ENCODE data around the gene OR2T3.
A peak's percentile ranks its signal among the peaks of the same experiment; 100 is the strongest.
"Not testable (repeated sequence)": the region's sequence is repeated elsewhere in the genome, so short reads cannot be mapped to it uniquely, and the experiment has no call there.

OR2T3 gene, protein sequence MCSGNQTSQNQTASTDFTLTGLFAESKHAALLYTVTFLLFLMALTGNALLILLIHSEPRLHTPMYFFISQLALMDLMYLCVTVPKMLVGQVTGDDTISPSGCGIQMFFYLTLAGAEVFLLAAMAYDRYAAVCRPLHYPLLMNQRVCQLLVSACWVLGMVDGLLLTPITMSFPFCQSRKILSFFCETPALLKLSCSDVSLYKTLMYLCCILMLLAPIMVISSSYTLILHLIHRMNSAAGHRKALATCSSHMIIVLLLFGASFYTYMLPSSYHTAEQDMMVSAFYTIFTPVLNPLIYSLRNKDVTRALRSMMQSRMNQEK

DNA sequence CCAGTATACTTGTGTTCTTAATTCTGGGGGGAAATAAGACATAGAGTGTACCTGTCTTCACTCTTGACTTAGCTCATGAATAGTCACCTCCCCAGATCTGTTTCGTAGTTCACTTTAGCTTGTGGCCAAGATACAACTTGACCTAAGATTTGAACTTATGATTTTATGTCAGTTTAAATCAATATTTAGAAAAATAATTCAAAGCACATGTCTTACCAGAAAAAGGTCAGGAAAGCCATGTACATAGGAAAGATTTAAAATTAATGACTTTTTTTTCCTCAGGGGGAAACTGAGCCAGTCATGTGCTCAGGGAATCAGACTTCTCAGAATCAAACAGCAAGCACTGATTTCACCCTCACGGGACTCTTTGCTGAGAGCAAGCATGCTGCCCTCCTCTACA, at the start of gene OR2T3:
OR2T3 (plus strand) TSS at position 301 of the 400 bp plus-strand sequence; CDS start at position 301, 0 bp downstream.
- not testable (repeated sequence) for DNase-seq (ENCODE audit: low spot score)

DNA sequence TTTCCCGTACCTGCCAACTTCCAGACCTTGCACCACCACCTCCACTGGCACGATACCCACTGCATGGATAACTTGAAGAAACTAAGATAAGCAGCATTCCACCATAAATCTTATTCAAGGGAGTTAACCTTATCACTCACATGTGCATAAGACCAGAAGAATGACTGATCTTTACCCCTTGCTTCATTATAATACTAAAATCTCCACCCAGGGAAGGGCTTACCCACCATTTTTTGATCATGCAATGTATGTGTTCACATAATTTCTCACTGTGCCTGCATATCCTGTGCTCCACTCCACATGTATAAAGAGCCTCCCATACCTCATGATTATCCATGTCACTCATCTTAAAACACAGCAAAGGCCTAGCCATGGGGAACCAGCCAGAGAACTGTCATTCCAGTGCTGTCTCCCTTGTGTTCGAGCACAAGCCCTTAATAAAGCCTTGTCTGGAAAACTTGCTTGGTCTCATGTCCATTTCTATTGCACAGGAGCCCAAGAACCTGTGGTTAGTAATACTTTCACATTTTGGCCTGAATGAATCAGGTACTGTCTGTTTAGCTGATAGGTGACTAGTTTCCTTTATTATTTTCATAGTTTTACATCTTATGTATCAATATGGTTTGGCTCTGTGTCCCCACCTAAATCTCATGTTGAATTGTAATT, 45.5 kb upstream of the OR2T3 start:
- not testable (repeated sequence) for DNase-seq (ENCODE audit: low spot score)

- not testable (repeated sequence) for DNase-seq (ENCODE audit: low spot score)
These were observed 45.0 kb upstream of the OR2T3 start for GRCh38 chr1:248428192-248428533.

DNA sequence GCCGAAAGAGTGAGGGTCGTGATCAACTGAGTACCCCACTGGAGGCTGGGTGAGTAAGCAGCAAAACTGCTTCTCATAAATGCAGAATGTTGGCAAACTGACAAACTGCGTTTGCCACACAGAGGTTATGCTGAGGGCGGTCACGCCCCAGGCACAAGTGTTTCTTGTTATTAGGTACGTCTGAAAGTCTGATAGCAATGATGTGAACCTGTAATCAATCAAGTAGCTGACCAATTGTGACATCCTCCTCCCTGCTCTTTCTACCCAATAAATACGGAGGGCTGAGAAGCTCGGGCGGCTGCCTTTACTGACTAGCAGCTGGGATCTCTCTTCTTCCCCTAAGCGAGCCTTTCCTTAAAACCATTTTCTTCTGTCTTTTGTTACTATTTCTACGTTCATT, 41.5 kb upstream of the OR2T3 start:
- DNase-seq (ENCODE audit: low spot score), result not testable (repeated sequence)

DNA sequence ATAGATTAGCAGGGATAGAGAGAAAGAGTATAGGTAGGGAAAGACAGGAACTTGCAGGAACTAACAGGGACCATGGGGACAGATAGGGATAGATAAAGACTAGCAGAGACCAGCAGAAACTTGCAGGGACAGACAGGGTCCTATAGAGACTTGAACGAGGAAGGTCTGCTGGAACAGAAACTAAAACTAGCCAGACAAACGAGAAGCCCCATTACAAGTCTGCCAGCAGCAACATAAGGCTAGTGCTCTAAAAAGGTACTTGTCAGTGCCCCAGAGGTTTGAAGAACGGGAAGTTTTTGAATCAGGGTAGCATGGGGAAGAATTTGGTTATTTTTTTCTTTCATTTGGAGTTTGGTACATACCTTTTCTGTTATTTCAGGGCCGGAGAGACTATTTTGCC, 41.0 kb upstream of the OR2T3 start:
- peak; percentile 8 for DNase-seq (ENCODE audit: low spot score)

GRCh38 chr1:248433811-248434415, 39.2 kb upstream of the OR2T3 start:
- DNase-seq (ENCODE audit: low spot score), result not testable (repeated sequence)

DNA sequence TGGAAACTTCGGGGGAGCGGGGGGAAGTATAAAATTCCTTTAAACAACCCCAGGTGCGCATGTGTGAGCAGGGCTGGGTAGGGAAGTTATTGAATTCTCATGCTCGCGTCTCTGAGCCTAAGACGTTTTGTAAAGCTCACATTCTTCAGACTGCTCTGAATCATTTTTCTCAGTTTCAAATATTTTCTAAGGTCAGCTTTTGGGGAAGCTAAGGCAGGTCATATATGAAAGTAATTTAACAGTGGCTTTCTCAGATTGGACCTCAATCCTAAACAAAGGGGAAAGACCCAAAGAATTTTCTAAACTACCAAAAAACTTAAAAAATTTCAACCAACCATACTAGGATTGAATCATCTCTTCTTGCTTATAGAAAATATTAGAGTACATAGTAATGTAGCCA, 38.2 kb upstream of the OR2T3 start:
- DNase-seq (ENCODE audit: low spot score), result not testable (repeated sequence)

GRCh38 chr1:248436303-248436702, 36.8 kb upstream of the OR2T3 start:
- not testable (repeated sequence) for DNase-seq (ENCODE audit: low spot score)

DNA sequence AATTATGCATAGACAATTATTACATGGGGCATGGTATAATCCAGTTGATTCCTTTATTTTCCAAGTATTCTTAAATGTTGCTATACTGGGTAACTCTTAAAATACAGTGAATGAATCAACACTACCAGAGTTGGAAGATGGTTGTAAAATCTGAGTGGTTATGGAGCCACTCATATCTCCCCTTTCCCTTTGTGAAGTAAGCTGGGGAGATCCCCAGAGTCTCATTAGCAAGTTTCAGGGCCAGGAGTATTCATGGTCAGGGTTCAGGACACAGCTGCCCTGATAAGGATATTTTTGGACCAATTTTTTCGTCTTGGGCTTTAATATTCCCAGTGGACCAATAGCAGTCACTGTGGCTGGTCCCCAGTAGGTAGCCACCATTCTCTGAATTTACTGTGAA, 34.5 kb upstream of the OR2T3 start:
- DNase-seq (ENCODE audit: low spot score), result not testable (repeated sequence)

GRCh38 chr1:248439283-248439682, 33.9 kb upstream of the OR2T3 start:
- DNase-seq (ENCODE audit: low spot score), result not testable (repeated sequence)

- DNase-seq (ENCODE audit: low spot score), result not testable (repeated sequence)
These were observed 30.5 kb upstream of the OR2T3 start for GRCh38 chr1:248442500-248443277.

DNA sequence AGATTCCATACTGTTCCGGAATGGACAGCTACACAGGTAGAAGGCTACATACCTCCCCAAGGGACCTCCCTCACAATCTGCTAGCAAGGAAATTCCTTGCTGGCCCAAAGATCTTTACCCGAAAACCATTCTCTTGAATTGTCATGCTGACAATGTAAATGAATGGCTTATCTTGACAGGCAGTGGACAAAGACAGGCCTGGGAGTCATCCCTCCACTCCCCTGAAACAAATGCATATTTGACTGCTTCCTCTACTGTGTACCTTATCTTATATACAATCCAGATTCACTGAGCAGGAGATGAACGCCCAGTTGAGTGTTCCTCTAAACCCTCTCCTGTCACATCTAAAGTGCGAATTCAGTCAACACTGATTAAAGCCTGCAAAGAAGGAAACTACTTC, 28.5 kb upstream of the OR2T3 start:
- DNase-seq (ENCODE audit: low spot score), result not testable (repeated sequence)

DNA sequence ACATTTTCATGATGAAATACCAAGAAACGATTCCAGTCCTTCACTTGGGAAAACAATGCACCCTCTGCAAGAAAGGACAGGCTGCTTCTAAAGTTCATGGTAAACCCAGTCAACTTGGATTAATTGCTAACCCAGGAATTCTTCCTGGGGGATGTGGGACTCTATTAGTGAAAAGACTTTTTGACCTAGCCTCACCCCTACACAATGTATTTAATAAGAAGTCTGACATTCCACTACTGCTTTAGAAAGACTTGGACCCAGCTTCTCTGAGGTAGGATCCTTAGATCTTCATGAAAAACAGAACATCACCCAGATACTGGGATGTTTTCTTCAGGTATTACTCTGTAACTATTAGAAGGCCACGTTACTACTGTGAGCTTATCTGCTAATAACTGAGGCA, 27.8 kb upstream of the OR2T3 start, which contains the start of gene OR2T2:
OR2T2 (plus strand) TSS at position 239 of the 400 bp plus-strand sequence. CDS start 7,161 bp downstream, outside the sequence.
- not testable (repeated sequence) for DNase-seq (ENCODE audit: low spot score)

DNA sequence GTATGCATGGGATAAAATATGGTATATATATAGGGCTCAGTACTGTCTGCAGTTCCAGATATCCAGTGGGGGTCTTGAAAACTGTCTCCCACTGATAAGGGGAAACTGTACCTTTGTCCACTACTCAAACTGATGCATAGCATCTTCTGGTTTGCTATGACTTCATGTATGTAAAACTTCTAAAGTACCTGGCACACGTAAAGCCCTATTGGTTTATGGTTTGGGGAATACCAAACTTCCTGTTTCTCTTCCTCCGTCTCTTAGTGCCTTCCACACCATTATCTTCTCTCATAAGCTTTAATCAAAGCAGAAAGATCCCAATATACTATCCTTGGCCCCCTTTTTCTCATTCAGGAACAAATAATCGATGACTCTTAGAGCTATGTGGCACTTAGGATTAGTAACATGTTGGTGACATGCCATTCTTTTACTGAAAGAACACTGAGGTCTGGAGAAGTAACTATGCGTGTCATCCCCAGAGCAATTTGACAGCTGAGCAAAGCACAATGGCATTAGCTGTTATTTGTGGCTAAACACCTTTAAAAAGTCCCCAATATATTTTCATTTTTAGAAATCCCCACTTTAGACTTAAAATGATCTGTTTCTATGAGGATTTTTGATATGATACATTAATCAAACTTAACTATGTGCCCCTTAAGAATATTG, 24.6 kb upstream of the OR2T3 start:
- not testable (repeated sequence) for DNase-seq (ENCODE audit: low spot score)

GRCh38 chr1:248449821-248450465, 23.2 kb upstream of the OR2T3 start:
- DNase-seq (ENCODE audit: low spot score), result not testable (repeated sequence)

GRCh38 chr1:248450466-248451145, 22.5 kb upstream of the OR2T3 start:
- DNase-seq (ENCODE audit: low spot score), result not testable (repeated sequence)

GRCh38 chr1:248453619-248454018, 19.5 kb upstream of the OR2T3 start:
- DNase-seq (ENCODE audit: low spot score), result not testable (repeated sequence)

DNA sequence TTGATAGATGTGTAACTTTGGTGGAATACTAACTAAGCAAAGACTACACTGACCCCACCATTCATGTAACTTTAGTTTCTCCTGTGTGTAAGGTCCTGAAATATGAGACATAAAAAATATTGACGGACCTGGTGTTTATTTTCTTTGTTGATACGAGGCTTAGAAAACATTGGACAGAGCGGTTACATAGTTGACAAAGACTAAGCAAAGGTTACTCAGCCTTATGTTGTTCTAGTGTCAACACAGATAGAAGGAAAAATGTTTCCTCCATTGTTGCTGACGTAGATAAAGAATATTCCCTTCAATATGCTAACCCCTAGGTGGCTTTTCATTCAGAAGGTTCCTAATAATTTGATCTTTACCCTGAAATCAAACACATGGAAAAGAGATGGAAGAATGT, 18.1 kb upstream of the OR2T3 start:
- DNase-seq (ENCODE audit: low spot score), result not testable (repeated sequence)

DNA sequence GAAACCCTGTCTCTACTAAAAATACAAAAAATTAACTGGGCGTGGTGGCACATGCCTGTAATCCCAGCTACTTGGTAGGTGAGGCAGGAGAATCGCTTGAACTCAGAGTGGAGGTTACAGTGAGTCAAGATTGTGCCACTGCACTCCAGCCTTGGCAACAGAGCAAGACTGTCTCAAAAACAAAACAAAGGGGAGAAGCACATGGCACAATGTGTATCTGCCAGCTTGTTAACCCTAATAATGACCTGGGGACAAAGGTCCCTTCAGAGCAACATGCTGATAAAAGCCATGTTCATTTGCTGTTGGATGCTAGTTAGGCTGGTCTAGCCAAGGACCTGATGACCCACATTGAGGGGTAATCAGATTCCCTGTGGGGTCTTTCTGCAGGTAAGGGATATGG, 16.5 kb upstream of the OR2T3 start:
- DNase-seq (ENCODE audit: low spot score), result not testable (repeated sequence)

DNA sequence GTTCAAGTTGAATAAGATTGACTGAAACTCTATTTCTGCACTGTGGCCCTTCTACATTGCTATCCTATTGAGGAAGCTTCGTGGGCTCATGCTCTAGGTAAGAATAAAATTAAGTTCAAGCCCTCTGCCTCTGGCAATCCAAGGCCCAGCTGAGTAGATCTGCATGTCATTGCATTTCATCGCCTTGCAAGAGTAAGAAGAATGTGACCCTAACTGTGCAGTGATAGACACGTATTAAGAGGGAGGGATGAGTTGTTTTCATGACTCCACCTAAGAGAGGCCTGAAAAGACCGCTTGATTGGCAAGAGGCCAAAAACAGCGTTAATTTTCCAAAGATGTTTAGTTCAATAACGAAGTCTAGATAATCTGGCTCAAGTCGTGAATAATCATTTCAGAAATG, 14.0 kb upstream of the OR2T3 start:
- not testable (repeated sequence) for DNase-seq (ENCODE audit: low spot score)
